ENCODE measurements around the gene NEUROD2. TPM values are rescaled to one million over a fixed set of nuclear protein-coding genes. Genes with fewer than 3 reads are reported as not detected.

NEUROD2 gene
- total RNA-seq = not detected in 2 replicates

DNA sequence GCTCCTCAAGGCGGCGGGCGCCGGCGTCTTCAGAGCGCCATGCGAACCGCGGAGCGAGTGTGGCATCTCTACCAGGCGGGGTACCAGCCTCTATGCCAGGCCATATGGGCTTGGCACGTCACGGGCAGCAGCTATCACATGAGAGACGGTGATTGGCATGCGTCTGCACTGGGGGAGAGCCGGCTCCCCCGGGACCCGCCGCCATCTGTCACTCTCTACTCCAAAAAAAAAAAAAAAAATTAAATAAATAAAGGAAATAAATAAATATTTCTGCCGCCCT lies at the start of gene NEUROD2:
Gene NEUROD2 (minus strand): TSS at position 70 of the 280 bp plus-strand sequence. CDS start 1,321 bp downstream, outside the sequence.

DNA sequence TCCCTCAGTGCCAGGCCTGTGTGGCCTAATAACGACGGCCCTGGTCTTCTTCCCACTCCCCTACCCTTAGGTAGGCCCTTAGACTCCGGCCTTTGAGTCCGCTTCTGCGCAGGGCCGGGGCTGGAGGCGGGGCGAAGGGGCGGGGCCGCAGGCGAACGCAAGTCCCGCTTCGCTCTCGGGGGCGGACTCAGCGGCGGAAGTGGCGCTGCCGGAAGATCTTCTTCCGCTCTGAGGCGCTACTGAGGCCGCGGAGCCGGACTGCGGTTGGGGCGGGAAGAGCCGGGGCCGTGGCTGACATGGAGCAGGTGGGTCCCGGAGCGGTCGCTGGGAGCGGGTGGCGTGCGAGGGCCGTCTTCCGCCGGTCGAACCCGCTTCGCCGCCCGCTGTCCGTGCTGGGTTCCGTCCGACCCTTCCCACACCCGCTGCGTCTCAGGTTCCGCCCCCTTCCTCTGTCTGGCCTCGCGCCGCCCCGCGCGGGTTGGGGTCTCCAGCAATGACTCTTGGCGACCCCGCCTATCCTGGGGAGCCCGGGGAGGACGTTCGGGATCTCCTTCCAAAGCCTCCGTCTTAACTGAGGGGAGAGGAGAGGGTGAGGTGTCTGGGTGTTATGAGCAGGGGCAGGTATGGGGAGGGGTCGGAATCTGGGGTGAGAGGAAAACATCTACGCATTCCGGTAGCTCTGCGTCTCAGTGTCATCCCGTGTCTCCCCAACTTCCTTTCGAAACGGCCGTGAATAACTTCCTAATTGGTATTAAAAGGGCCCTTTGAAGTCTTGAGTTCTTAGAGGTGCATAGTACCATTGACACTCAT lies 29.4 kb upstream of the NEUROD2 start, which contains the start of gene STARD3:
Gene STARD3 (plus strand): TSS at position 218 of the 810 bp plus-strand sequence. CDS start 16,388 bp downstream, outside the sequence.

DNA sequence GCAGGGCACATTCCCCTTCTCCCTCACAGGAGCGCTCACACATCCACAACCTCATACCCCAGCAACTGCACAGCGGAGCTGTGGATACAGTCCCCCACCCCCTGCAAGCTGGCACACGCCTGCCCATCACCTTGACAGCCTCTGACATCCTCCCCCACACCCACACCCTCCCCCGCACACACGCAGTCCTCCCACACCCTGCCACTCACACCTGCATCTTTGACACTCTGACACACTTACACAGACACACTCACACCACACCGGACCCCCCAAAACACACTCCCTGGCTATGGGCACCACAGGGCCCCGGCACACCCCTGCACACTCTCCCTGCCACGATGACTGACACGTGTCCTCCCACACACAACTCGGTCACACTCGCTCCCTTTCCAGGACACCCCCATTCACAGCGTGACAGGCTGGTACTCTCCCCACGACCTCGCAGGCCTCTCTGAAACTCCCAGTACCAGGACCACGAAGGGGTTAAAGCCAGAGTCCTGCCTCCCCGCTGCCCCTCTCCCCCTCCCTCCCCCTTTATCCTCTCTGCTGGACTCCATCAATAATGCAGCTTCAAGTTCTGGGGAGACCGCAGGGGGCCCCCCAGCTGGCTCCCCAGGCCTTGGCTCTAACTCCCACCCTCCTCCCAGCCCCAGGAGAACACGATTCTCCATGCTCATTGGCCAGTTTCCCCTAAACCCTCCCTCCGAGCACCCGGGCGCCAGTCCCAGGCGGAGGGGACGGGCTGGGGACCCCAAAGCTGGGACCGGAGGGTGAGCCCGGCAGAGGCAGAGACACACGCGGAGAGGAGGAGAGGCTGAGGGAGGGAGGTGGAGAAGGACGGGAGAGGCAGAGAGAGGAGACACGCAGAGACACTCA lies 18.7 kb upstream of the NEUROD2 start, which contains the start of gene PPP1R1B:
Gene PPP1R1B (plus strand): TSS at position 782 of the 876 bp plus-strand sequence. CDS start 441 bp downstream, outside the sequence.

Other genes starting within 250 kb of the NEUROD2 start
- gene FBXL20, start 206.3 kb downstream of the NEUROD2 start, total RNA-seq = 8.2 and 9.2 TPM in 2 replicates
- gene MED1, start 156.7 kb downstream of the NEUROD2 start, total RNA-seq = 17.6 and 19.8 TPM in 2 replicates
- gene CDK12, start 146.4 kb downstream of the NEUROD2 start, total RNA-seq = 15.9 and 22.0 TPM in 2 replicates
- gene PPP1R1B, start 19.0 kb upstream of the NEUROD2 start, total RNA-seq = not detected in 2 replicates
- 39.5 and 70.1 TPM in 2 replicates for gene STARD3, start 29.2 kb upstream of the NEUROD2 start, total RNA-seq
- under 0.01 and 0.35 TPM in 2 replicates for gene TCAP, start 57.4 kb upstream of the NEUROD2 start, total RNA-seq
- 0.29 TPM in 1 of 2 replicates, not detected in the other for gene PNMT, start 60.5 kb upstream of the NEUROD2 start, total RNA-seq
- gene PGAP3, start 80.1 kb upstream of the NEUROD2 start, total RNA-seq = 10.4 and 14.2 TPM in 2 replicates
- 40.1 and 47.0 TPM in 2 replicates for gene ERBB2, start 92.1 kb upstream of the NEUROD2 start, total RNA-seq
- 81.0 and 83.1 TPM in 2 replicates for gene MIEN1, start 122.6 kb upstream of the NEUROD2 start, total RNA-seq
- gene GRB7, start 130.0 kb upstream of the NEUROD2 start, total RNA-seq = 0.53 and 4.9 TPM in 2 replicates